G401 (cell line): ENCODE data around the gene MPPE1. TPM values are rescaled to one million over a fixed set of nuclear protein-coding genes. Genes with fewer than 3 reads are reported as not detected.
A peak's percentile ranks its signal among the peaks of the same experiment; 100 is the strongest.

ENCODE experiments used
- DNase-seq: peaks from one replicate; pipeline ENCODE4 v3.0.0-alpha.2; 2015; ENCODE audit warnings: low spot score
- in situ Hi-C: cut with HindIII; loops from 2 replicates; pipeline ENCODE4 v1.10.0; 2016; ENCODE audit warnings: low sequenced_read_pairs, mixed read lengths
- total RNA-seq: library from RNA; depleted of rRNA; stranded (reverse); fragments of >200 nt; shearing (Covaris generic); gene quantifications from 2 replicates; pipeline ENCODE4 v1.2.3, GENCODE V29; 2014

The MPPE1 gene
- total RNA-seq, 1 experiment from 2014 or later: 21.3 TPM

- in situ Hi-C loops: no loop called here
- no peak for DNase-seq
Observed at GRCh38 chr18:11888726-11889125, 19.4 kb downstream of the MPPE1 start.

- in situ Hi-C loops: no loop called here
- DNase-seq: no peak
Observed at GRCh38 chr18:11887328-11888128, 20.6 kb downstream of the MPPE1 start.

- DNase-seq: no peak
- in situ Hi-C loops: no loop called here
Observed at GRCh38 chr18:11886577-11887110, 21.5 kb downstream of the MPPE1 start.

- in situ Hi-C loops: no loop called here
- DNase-seq: no peak
Observed at GRCh38 chr18:11885278-11885947, 22.7 kb downstream of the MPPE1 start.

- DNase-seq: no peak
- in situ Hi-C loops: no loop called here
Observed at GRCh38 chr18:11884396-11885030, 23.6 kb downstream of the MPPE1 start.

- DNase-seq: no peak
- in situ Hi-C loops: no loop called here
Observed at GRCh38 chr18:11883153-11883552, 25.0 kb downstream of the MPPE1 start.

GRCh38 chr18:11882636-11883035, 25.5 kb downstream of the MPPE1 start:
- in situ Hi-C loops: no loop called here
- no peak for DNase-seq

GRCh38 chr18:11880586-11881304, 27.4 kb downstream of the MPPE1 start:
- in situ Hi-C loops: no loop called here
- DNase-seq: no peak

GRCh38 chr18:11877497-11878135, 30.5 kb downstream of the MPPE1 start:
- in situ Hi-C loops: no loop called here
- no peak for DNase-seq

GRCh38 chr18:11874676-11875075, 33.4 kb downstream of the MPPE1 start:
- DNase-seq: no peak
- in situ Hi-C loops: no loop called here

GRCh38 chr18:11873670-11874340, 34.3 kb downstream of the MPPE1 start:
- no peak for DNase-seq
- in situ Hi-C loops: no loop called here

- in situ Hi-C loops: no loop called here
- DNase-seq: peak; percentile 15
Observed at GRCh38 chr18:11872479-11873136, 35.5 kb downstream of the MPPE1 start.

- in situ Hi-C loops: no loop called here
- no peak for DNase-seq
Observed at GRCh38 chr18:11871501-11871900, 36.6 kb downstream of the MPPE1 start.

- in situ Hi-C loops: no loop called here
- DNase-seq: no peak
Observed at GRCh38 chr18:11868230-11868629, 39.9 kb downstream of the MPPE1 start.

GRCh38 chr18:11866764-11867163, 41.4 kb downstream of the MPPE1 start:
- DNase-seq: no peak
- in situ Hi-C loops: no loop called here

GRCh38 chr18:11866329-11866728, 41.8 kb downstream of the MPPE1 start:
- DNase-seq: no peak
- in situ Hi-C loops: no loop called here

GRCh38 chr18:11865071-11865470, 43.0 kb downstream of the MPPE1 start:
- in situ Hi-C loops: no loop called here
- DNase-seq: no peak

GRCh38 chr18:11864471-11864870, 43.6 kb downstream of the MPPE1 start:
- in situ Hi-C loops: no loop called here
- DNase-seq: no peak
